GM23248 (cell line): ENCODE data around the gene MEGF6.

Experiments
- EZH2 ChIP-seq: fragments of 200-600 bp; sonication (generic); IDR thresholded peaks from 2 replicates; pipeline ENCODE4 v1.6.1; 2018; ENCODE audit warnings: antibody characterized with exemption, mild to moderate bottlenecking; ENCODE audit not compliant: insufficient read depth, poor library complexity, severe bottlenecking
- EZH2phosphoT487 ChIP-seq: fragments of 200-600 bp; sonication (generic); IDR thresholded peaks from 2 replicates; pipeline ENCODE4 v1.6.1; 2018; ENCODE audit warnings: antibody characterized with exemption, moderate library complexity, mild to moderate bottlenecking, low read depth; ENCODE audit not compliant: insufficient read depth

GRCh38 chr1:3618531-3618880 is 7.2 kb upstream of the MEGF6 start:
- TF ChIP-seq EZH2: no peak
- no peak for TF ChIP-seq EZH2phosphoT487
